PC-3 (cell line): ENCODE measurements around the gene SHF. TPM values are rescaled to one million over a fixed set of nuclear protein-coding genes. Genes with fewer than 3 reads are reported as not detected.

ENCODE experiments used
- ATAC-seq: fragments of 200-7000 bp; cut with Tn5 transposase; 2 replicates; pipeline ENCODE4 v1.9.1; 2020; ENCODE audit warnings: mild to moderate bottlenecking, moderate library complexity
- BruUV-seq: library from RNA; stranded (reverse); fragments of 400-500 nt; replicated peaks from 2 replicates; lab custom pipeline; 2021; lab: Mats Ljungman, UMichigan
- CTCF ChIA-PET: fragments of 300-600 bp; sonication (Branson Sonifier 250); formaldehyde crosslinking; loops from one replicate; lab custom pipeline; 2022; ENCODE audit warnings: antibody characterized with exemption; lab: Charles Lee
- POLR2A ChIA-PET: fragments of 300-600 bp; sonication (Branson Sonifier 250); formaldehyde crosslinking; loops from one replicate; lab custom pipeline; 2022; ENCODE audit warnings: antibody characterized with exemption; ENCODE audit not compliant: unreplicated experiment; lab: Charles Lee
- DNase-seq: peaks from one replicate; pipeline ENCODE4 v3.0.0-alpha.2; 2015
- H2AFZ ChIP-seq: fragments of 300-600 bp; sonication (generic); 2 replicates; pipeline ENCODE4 v1.6.0; 2016; ENCODE audit warnings: antibody characterized with exemption, low read length
- H3F3A ChIP-seq: fragments of 300-600 bp; sonication (generic); one replicate; pipeline ENCODE4 v1.6.0; 2017; ENCODE audit warnings: antibody characterized with exemption, low read length, control low read depth, mild to moderate bottlenecking; ENCODE audit not compliant: unreplicated experiment
- H3K27ac ChIP-seq: fragments of 300-600 bp; sonication (generic); 2 replicates; pipeline ENCODE4 v1.5.1; 2016; ENCODE audit warnings: mild to moderate bottlenecking, low read length
- H3K27me3 ChIP-seq: fragments of 300-600 bp; sonication (generic); 2 replicates; pipeline ENCODE4 v1.6.1; 2016; ENCODE audit warnings: low read length, mixed read lengths
- H3K36me3 ChIP-seq: fragments of 300-600 bp; sonication (generic); 2 replicates; pipeline ENCODE4 v1.6.1; 2016; ENCODE audit warnings: low read depth, mixed run types, low read length, mixed read lengths
- H3K4me1 ChIP-seq: fragments of 300-600 bp; sonication (generic); 2 replicates; pipeline ENCODE4 v1.5.1; 2016; ENCODE audit warnings: low read length; ENCODE audit not compliant: insufficient read depth
- H3K4me2 ChIP-seq: fragments of 300-600 bp; sonication (generic); 2 replicates; pipeline ENCODE4 v1.6.0; 2016; ENCODE audit warnings: low read length
- H3K4me3 ChIP-seq: fragments of 300-600 bp; sonication (generic); 2 replicates; pipeline ENCODE4 v1.5.1; 2016; ENCODE audit warnings: mild to moderate bottlenecking, low read length, mixed read lengths
- H3K79me2 ChIP-seq: fragments of 300-600 bp; sonication (generic); 2 replicates; pipeline ENCODE4 v1.6.1; 2017; ENCODE audit warnings: low read length, mixed read lengths
- H3K9ac ChIP-seq: fragments of 300-600 bp; sonication (generic); 2 replicates; pipeline ENCODE4 v1.6.0; 2016; ENCODE audit warnings: mild to moderate bottlenecking, low read length
- H3K9me2 ChIP-seq: fragments of 300-600 bp; sonication (generic); replicated peaks from 2 replicates; pipeline ENCODE4 v1.6.1; 2016; ENCODE audit warnings: mixed run types, low read length, mixed read lengths
- H3K9me3 ChIP-seq: fragments of 300-600 bp; sonication (generic); 2 replicates; pipeline ENCODE4 v1.6.1; 2016; ENCODE audit warnings: low read length, mixed read lengths
- H4K20me1 ChIP-seq: fragments of 300-600 bp; sonication (generic); 2 replicates; pipeline ENCODE4 v1.6.1; 2016; ENCODE audit warnings: low read length, mixed read lengths
- CTCF ChIP-seq: fragments of 300-600 bp; sonication (generic); conservative IDR thresholded peaks from 2 replicates; pipeline ENCODE4 v1.5.1; 2017; ENCODE audit warnings: antibody characterized with exemption, low read depth, mild to moderate bottlenecking, low read length
- EZH2 ChIP-seq: fragments of 300-600 bp; sonication (generic); IDR thresholded peaks from one replicate; pipeline ENCODE4 v1.6.1; 2017; ENCODE audit warnings: antibody characterized with exemption, mild to moderate bottlenecking, low read length; ENCODE audit not compliant: unreplicated experiment
- EZH2phosphoT487 ChIP-seq: fragments of 300-600 bp; sonication (generic); IDR thresholded peaks from 2 replicates; pipeline ENCODE4 v1.6.1; 2018; ENCODE audit warnings: mild to moderate bottlenecking, antibody characterized with exemption, low read length, borderline replicate concordance
- intact Hi-C: fragments of 100-400 bp; cut with micrococcal nuclease; formaldehyde crosslinking; loops from 2 replicates; pipeline ENCODE4 v1.9.0; 2023
- total RNA-seq: library from RNA; depleted of rRNA; stranded (reverse); fragments of >200 nt; gene quantifications from 2 replicates; pipeline ENCODE4 v1.2.3, GENCODE V29; 2014

SHF gene
- total RNA-seq, 1 experiment from 2014 or later = 1.2 TPM

- Histone ChIP-seq H3K9me3 (no peaks in the 10 kb centered on the region), H4K20me1 (no peaks in the 10 kb centered on the region), H3K27me3 (no peaks in the 10 kb centered on the region), H3K4me1 (peaks cover 21% of the 10 kb centered on the region), H2AFZ (no peak overlapping the region), H3K36me3 (no peaks in the 10 kb centered on the region), H3K4me3 (no peak overlapping the region), H3K79me2 (no peaks in the 10 kb centered on the region), H3F3A (no peaks in the 10 kb centered on the region), H3K9me2 (no peaks in the 10 kb centered on the region), H3K27ac (no peak overlapping the region), H3K4me2 (no peak overlapping the region), H3K9ac (no peak overlapping the region)
- DNase-seq (no peak), ATAC-seq (no peak)
- intact Hi-C loops = loop anchor here (10.0 kb wide), 1 partner anchor 289 kb away; no protein-coding TSS in a partner anchor
- TF ChIP-seq CTCF (no peak), EZH2phosphoT487 (no peak), EZH2 (no peak)
- ChIA-PET POLR2A (no interaction called here), CTCF (interaction anchor here (1.5 kb wide), 1 partner anchor 40 kb away, joined by 3 read pairs; no protein-coding TSS in a partner anchor)
- no TSS peak for BruUV-seq
Measured at GRCh38 chr15:45165536-45165935, 22.2 kb downstream of the SHF start.

- Histone ChIP-seq H3K9me3 (no peaks in the 10 kb centered on the region), H3K27ac (no peak overlapping the region), H4K20me1 (no peaks in the 10 kb centered on the region), H2AFZ (no peak overlapping the region), H3F3A (no peaks in the 10 kb centered on the region), H3K4me1 (peaks cover 21% of the 10 kb centered on the region), H3K27me3 (no peaks in the 10 kb centered on the region), H3K4me3 (no peak overlapping the region), H3K4me2 (no peak overlapping the region), H3K9ac (no peak overlapping the region), H3K9me2 (no peaks in the 10 kb centered on the region), H3K79me2 (no peaks in the 10 kb centered on the region), H3K36me3 (no peaks in the 10 kb centered on the region)
- ATAC-seq (no peak), DNase-seq (no peak)
- TF ChIP-seq EZH2 (no peak), CTCF (no peak), EZH2phosphoT487 (no peak)
- intact Hi-C loops = loop anchor here (10.0 kb wide), 1 partner anchor 290 kb away; no protein-coding TSS in a partner anchor
- ChIA-PET POLR2A (no interaction called here), CTCF (interaction anchor here (1.5 kb wide), 1 partner anchor 40 kb away, joined by 3 read pairs; no protein-coding TSS in a partner anchor)
- no TSS peak for BruUV-seq
Measured at GRCh38 chr15:45164914-45165313, 22.9 kb downstream of the SHF start.

GRCh38 chr15:45163508-45163856 is 24.3 kb downstream of the SHF start:
- intact Hi-C loops = loop anchor here (1.0 to 10.0 kb wide), 6 partner anchors 35 to 291 kb away; no protein-coding TSS in a partner anchor
- Histone ChIP-seq H3K9ac (no peak overlapping the region), H3K4me3 (no peak overlapping the region), H3K4me1 (peaks cover 24% of the 10 kb centered on the region), H3K9me2 (no peaks in the 10 kb centered on the region), H3F3A (no peaks in the 10 kb centered on the region), H3K4me2 (no peak overlapping the region), H3K79me2 (no peaks in the 10 kb centered on the region), H3K36me3 (no peaks in the 10 kb centered on the region), H3K27ac (no peak overlapping the region), H2AFZ (no peak overlapping the region), H3K27me3 (no peaks in the 10 kb centered on the region), H3K9me3 (no peaks in the 10 kb centered on the region), H4K20me1 (no peaks in the 10 kb centered on the region)
- DNase-seq (no peak), ATAC-seq (no peak)
- TF ChIP-seq EZH2 (no peak), EZH2phosphoT487 (no peak), CTCF (no peak)
- POLR2A ChIA-PET = interaction anchor here (0.5 to 0.9 kb wide), 2 partner anchors 12 to 38 kb away, joined by 3 to 8 read pairs; no protein-coding TSS in a partner anchor
- BruUV-seq = no TSS peak
- CTCF ChIA-PET = interaction anchor here (0.6 to 2.7 kb wide), 16 partner anchors 16 to 141 kb away, joined by 3 to 36 read pairs (median 4); no protein-coding TSS in a partner anchor
